HepG2 (cell line): ENCODE results near the gene COQ5. TPM values are rescaled to one million over a fixed set of nuclear protein-coding genes. Genes with fewer than 3 reads are reported as not detected.

ENCODE experiments used
- AGO2 ChIP-seq: fragments of 200-400 bp; formaldehyde crosslinking; optimal IDR thresholded peaks from 2 replicates; pipeline ENCODE3; 2017; ENCODE audit warnings: mild to moderate bottlenecking, low read depth, low read length, moderate library complexity
- ATF7-NPFF ChIP-seq: sonication (generic); formaldehyde crosslinking; IDR thresholded peaks from 2 replicates; pipeline ENCODE4 v1.8.1; 2023; ENCODE audit warnings: mild to moderate bottlenecking, low read depth, missing genetic modification reagents, moderate library complexity
- CBX1 ChIP-seq: IDR thresholded peaks from one replicate; pipeline ENCODE4 v1.6.1; 2016; ENCODE audit warnings: antibody characterized with exemption, low read depth
- EED ChIP-seq: sonication (generic); formaldehyde crosslinking; IDR thresholded peaks from 2 replicates; pipeline ENCODE4 v1.5.0; 2020; ENCODE audit warnings: mild to moderate bottlenecking, missing genetic modification reagents
- ERF ChIP-seq: IDR thresholded peaks from 2 replicates; pipeline ENCODE4 v1.6.1; 2018; ENCODE audit warnings: missing biosample characterization, missing genetic modification reagents
- FOXA1 ChIP-seq, 2 experiments: fragments of 450-650 bp in 1 of 2; sonication (generic) in 1 of 2; formaldehyde crosslinking in 1 of 2; IDR thresholded peaks; 2 replicates each; pipeline versions ENCODE4 v1.4.0 to v1.6.1; 2016 to 2020; ENCODE audit warnings: missing genetic modification reagents in 1 of 2
- FOXA3 ChIP-seq: IDR thresholded peaks from 2 replicates; pipeline ENCODE4 v1.6.1; 2016; ENCODE audit warnings: missing genetic modification reagents, missing compliant biosample characterization
- HOXA5 ChIP-seq: sonication (generic); formaldehyde crosslinking; IDR thresholded peaks from 2 replicates; pipeline ENCODE4 v1.4.0; 2020; ENCODE audit warnings: missing genetic modification reagents
- MEF2D ChIP-seq: sonication (generic); formaldehyde crosslinking; IDR thresholded peaks from 2 replicates; pipeline ENCODE4 v1.5.1; 2020; ENCODE audit warnings: mild to moderate bottlenecking, missing genetic modification reagents
- PAWR ChIP-seq: sonication (generic); formaldehyde crosslinking; IDR thresholded peaks from 2 replicates; pipeline ENCODE4 v1.4.0; 2020; ENCODE audit warnings: missing genetic modification reagents, mild to moderate bottlenecking, borderline replicate concordance
- POGZ ChIP-seq: sonication (generic); formaldehyde crosslinking; IDR thresholded peaks from 2 replicates; pipeline ENCODE4 v1.4.0; 2020; ENCODE audit warnings: mild to moderate bottlenecking, missing genetic modification reagents
- PREB ChIP-seq: sonication (generic); formaldehyde crosslinking; IDR thresholded peaks from 2 replicates; pipeline ENCODE4 v1.4.0; 2020; ENCODE audit warnings: missing genetic modification reagents
- SP1 ChIP-seq, 2 experiments: fragments of 450-650 bp in 1 of 2; sonication (generic) in 1 of 2; formaldehyde crosslinking in 1 of 2; IDR thresholded peaks; 2 replicates each; pipeline versions ENCODE4 v1.4.0 to v1.6.1; 2016 to 2020; ENCODE audit warnings: missing genetic modification reagents in 1 of 2
- SP4 ChIP-seq: sonication (generic); formaldehyde crosslinking; IDR thresholded peaks from 2 replicates; pipeline ENCODE4 v1.8.1; 2023; ENCODE audit warnings: mild to moderate bottlenecking, missing genetic modification reagents
- TBX3 ChIP-seq: fragments of 450-650 bp; IDR thresholded peaks from 2 replicates; pipeline ENCODE4 v1.6.1; 2017; ENCODE audit warnings: antibody characterized with exemption, mild to moderate bottlenecking, inconsistent platforms, borderline replicate concordance
- ZEB1 ChIP-seq: IDR thresholded peaks from 2 replicates; pipeline ENCODE4 v1.6.1; 2012; ENCODE audit warnings: mild to moderate bottlenecking, low read depth, inconsistent platforms; ENCODE audit not compliant: insufficient replicate concordance
- ZFP1 ChIP-seq: IDR thresholded peaks from 2 replicates; pipeline ENCODE4 v1.6.1; 2016
- ZNF431 ChIP-seq: sonication (generic); formaldehyde crosslinking; IDR thresholded peaks from 2 replicates; pipeline ENCODE4 v1.9.0; 2022; ENCODE audit warnings: missing genetic modification reagents, low read depth, mild to moderate bottlenecking, borderline replicate concordance
- ZNF496 ChIP-seq: sonication (generic); formaldehyde crosslinking; IDR thresholded peaks from 2 replicates; pipeline ENCODE4 v1.8.1; 2023; ENCODE audit warnings: mild to moderate bottlenecking, moderate library complexity, missing genetic modification reagents; ENCODE audit not compliant: insufficient replicate concordance
- ZNF83 ChIP-seq: sonication (generic); formaldehyde crosslinking; IDR thresholded peaks from 2 replicates; pipeline ENCODE4 v1.4.0; 2020; ENCODE audit warnings: missing genetic modification reagents, mild to moderate bottlenecking, borderline replicate concordance
- polyA plus RNA-seq, 8 experiments: library from polyadenylated mRNA; depleted of rRNA in 3 of 8; stranded (reverse) in 7 of 8; unstranded in 1 of 8; fragments of >200 nt; fragmentation: Illumina TruSeq in 4 of 8; extraction: Trizol in 4 of 8; gene quantifications; 2 replicates each; pipeline versions ENCODE4 v1.2.1 to v1.2.3, GENCODE V29; 2011 to 2016; ENCODE audit warnings: low read depth in 4 of 8, missing spikeins in 1 of 8, mixed read lengths in 1 of 8; ENCODE audit not compliant: insufficient read depth in 1 of 8
- total RNA-seq, 5 experiments: library from RNA; depleted of rRNA; stranded (reverse); fragments of >200 nt; fragmentation: Illumina TruSeq; extraction: Trizol; gene quantifications; 2 replicates each; pipeline ENCODE4 v1.2.3, GENCODE V29; 2016; ENCODE audit warnings: low read depth in 1 of 5
- TF ChIP-seq, protein P1 (sequence below): sonication (generic); formaldehyde crosslinking; IDR thresholded peaks from 2 replicates; pipeline ENCODE4 v1.5.0; 2020; ENCODE audit warnings: mild to moderate bottlenecking, missing genetic modification reagents, borderline replicate concordance
- TF ChIP-seq, protein P2 (sequence below): sonication (generic); formaldehyde crosslinking; IDR thresholded peaks from 2 replicates; pipeline ENCODE4 v1.5.0; 2020; ENCODE audit warnings: missing genetic modification reagents
- TF ChIP-seq, protein P3 (sequence below): sonication (generic); formaldehyde crosslinking; IDR thresholded peaks from 2 replicates; pipeline ENCODE4 v1.5.0; 2020; ENCODE audit warnings: mild to moderate bottlenecking, missing genetic modification reagents, moderate library complexity

The COQ5 gene
- total and polyA plus RNA-seq, 2 of the 13 experiments (the other 11 are each of a cell fraction or from before 2014, with no cell fraction given): 36.4 to 41.5 TPM

- no peak for TF ChIP-seq SP1 (IDR thresholded peaks at IDR 0.05)
- TF ChIP-seq SP1 (CRISPR knock-in tag; IDR thresholded peaks at IDR 0.05): peak; percentile 48; the same call in 1 of the 2 replicates
- TF ChIP-seq POGZ: peak; percentile 76
- TF ChIP-seq SP4: no peak
- TF ChIP-seq CBX1: no peak
- TF ChIP-seq ERF: peak; percentile 80
- TF ChIP-seq HOXA5 (CRISPR knock-in tag): no peak
- TF ChIP-seq, protein P1, sequence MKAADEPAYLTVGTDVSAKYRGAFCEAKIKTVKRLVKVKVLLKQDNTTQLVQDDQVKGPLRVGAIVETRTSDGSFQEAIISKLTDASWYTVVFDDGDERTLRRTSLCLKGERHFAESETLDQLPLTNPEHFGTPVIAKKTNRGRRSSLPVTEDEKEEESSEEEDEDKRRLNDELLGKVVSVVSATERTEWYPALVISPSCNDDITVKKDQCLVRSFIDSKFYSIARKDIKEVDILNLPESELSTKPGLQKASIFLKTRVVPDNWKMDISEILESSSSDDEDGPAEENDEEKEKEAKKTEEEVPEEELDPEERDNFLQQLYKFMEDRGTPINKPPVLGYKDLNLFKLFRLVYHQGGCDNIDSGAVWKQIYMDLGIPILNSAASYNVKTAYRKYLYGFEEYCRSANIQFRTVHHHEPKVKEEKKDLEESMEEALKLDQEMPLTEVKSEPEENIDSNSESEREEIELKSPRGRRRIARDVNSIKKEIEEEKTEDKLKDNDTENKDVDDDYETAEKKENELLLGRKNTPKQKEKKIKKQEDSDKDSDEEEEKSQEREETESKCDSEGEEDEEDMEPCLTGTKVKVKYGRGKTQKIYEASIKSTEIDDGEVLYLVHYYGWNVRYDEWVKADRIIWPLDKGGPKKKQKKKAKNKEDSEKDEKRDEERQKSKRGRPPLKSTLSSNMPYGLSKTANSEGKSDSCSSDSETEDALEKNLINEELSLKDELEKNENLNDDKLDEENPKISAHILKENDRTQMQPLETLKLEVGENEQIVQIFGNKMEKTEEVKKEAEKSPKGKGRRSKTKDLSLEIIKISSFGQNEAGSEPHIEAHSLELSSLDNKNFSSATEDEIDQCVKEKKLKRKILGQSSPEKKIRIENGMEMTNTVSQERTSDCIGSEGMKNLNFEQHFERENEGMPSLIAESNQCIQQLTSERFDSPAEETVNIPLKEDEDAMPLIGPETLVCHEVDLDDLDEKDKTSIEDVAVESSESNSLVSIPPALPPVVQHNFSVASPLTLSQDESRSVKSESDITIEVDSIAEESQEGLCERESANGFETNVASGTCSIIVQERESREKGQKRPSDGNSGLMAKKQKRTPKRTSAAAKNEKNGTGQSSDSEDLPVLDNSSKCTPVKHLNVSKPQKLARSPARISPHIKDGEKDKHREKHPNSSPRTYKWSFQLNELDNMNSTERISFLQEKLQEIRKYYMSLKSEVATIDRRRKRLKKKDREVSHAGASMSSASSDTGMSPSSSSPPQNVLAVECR (CRISPR knock-in tag): peak; percentile 79; the same call in 1 of the 2 replicates
- TF ChIP-seq PAWR (CRISPR knock-in tag): no peak
- TF ChIP-seq ZNF431 (CRISPR knock-in tag): peak; percentile 92
- TF ChIP-seq FOXA1 (IDR thresholded peaks at IDR 0.05): no peak
- no peak for TF ChIP-seq FOXA1 (CRISPR knock-in tag; IDR thresholded peaks at IDR 0.05)
- peak; percentile 29; the same call in 1 of the 2 replicates for TF ChIP-seq ATF7-NPFF
- no peak for TF ChIP-seq ZFP1 (CRISPR knock-in tag)
- peak; percentile 54 for TF ChIP-seq FOXA3
- TF ChIP-seq ZNF496: no peak
- TF ChIP-seq PREB (CRISPR knock-in tag): no peak
- TF ChIP-seq MEF2D (CRISPR knock-in tag): 0 out of 2 replicates have a peak, but pooled peaks have one; percentile 34
- no peak for TF ChIP-seq AGO2
- peak; percentile 54 for TF ChIP-seq ZEB1
- TF ChIP-seq TBX3: no peak
- TF ChIP-seq, protein P2, sequence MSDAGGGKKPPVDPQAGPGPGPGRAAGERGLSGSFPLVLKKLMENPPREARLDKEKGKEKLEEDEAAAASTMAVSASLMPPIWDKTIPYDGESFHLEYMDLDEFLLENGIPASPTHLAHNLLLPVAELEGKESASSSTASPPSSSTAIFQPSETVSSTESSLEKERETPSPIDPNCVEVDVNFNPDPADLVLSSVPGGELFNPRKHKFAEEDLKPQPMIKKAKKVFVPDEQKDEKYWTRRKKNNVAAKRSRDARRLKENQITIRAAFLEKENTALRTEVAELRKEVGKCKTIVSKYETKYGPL (CRISPR knock-in tag): peak; percentile 68; the same call in 1 of the 2 replicates
- TF ChIP-seq, protein P3, sequence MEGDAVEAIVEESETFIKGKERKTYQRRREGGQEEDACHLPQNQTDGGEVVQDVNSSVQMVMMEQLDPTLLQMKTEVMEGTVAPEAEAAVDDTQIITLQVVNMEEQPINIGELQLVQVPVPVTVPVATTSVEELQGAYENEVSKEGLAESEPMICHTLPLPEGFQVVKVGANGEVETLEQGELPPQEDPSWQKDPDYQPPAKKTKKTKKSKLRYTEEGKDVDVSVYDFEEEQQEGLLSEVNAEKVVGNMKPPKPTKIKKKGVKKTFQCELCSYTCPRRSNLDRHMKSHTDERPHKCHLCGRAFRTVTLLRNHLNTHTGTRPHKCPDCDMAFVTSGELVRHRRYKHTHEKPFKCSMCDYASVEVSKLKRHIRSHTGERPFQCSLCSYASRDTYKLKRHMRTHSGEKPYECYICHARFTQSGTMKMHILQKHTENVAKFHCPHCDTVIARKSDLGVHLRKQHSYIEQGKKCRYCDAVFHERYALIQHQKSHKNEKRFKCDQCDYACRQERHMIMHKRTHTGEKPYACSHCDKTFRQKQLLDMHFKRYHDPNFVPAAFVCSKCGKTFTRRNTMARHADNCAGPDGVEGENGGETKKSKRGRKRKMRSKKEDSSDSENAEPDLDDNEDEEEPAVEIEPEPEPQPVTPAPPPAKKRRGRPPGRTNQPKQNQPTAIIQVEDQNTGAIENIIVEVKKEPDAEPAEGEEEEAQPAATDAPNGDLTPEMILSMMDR (CRISPR knock-in tag): peak; percentile 96
- TF ChIP-seq EED (CRISPR knock-in tag): peak; percentile 73; the same call in 1 of the 2 replicates
- TF ChIP-seq ZNF83 (CRISPR knock-in tag): no peak
Observed at GRCh38 chr12:120469450-120470149, 59.4 kb downstream of the COQ5 start, which contains the start of gene SRSF9 (continued).
